ENCODE results near the gene GOLGA8K.
"Not testable (repeated sequence)": the region's sequence is repeated elsewhere in the genome, so short reads cannot be mapped to it uniquely, and the experiment has no call there.

- not testable (repeated sequence) for TF ChIP-seq CTCF, POLR2A (IDR thresholded peaks at IDR 0.05)
These were observed 17.1 kb downstream of the GOLGA8K start for GRCh38 chr15:32385823-32386495.

All from thyroid gland (tissue), 4 donors.